Activated T-cell treated with anti-CD3 and anti-CD28 coated beads, Interleukin-2, amount 50 U/mL, for 48 hours (primary cell): Measurements from ENCODE around the gene VWF.

Source experiments
- DNase-seq, 2 experiments: peaks; one replicate each; pipeline ENCODE4 v3.0.0-alpha.2; 2020

VWF gene

GRCh38 chr12:6099316-6099715 lies 25.2 kb downstream of the VWF start:
- no peak for DNase-seq

DNA sequence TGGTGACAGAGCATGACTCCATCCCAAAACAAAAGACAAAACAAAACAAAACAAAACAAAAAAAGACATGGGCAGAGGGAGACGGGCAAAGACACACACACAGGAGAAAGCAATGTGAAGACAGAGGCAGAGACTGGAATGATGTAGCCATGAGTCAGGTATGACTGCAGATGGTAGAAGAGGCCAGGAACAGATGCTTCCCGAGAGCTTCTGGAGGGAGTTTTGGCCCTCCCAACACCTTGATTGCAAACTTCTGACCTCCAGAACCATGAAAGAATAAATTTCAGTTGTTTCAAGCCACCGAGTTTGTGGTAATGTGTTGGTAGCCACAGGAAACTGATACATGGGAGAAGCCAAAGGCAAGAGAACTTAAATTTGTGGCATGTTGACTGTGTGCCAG lies 27.1 kb downstream of the VWF start:
- no peak for DNase-seq

GRCh38 chr12:6096527-6096926 lies 27.9 kb downstream of the VWF start:
- no peak for DNase-seq

- DNase-seq: no peak
These were observed 29.2 kb downstream of the VWF start for GRCh38 chr12:6095269-6095668.

- DNase-seq: no peak
These were observed 30.7 kb downstream of the VWF start for GRCh38 chr12:6093764-6094163.

GRCh38 chr12:6092784-6093722 lies 31.4 kb downstream of the VWF start:
- no peak for DNase-seq

DNA sequence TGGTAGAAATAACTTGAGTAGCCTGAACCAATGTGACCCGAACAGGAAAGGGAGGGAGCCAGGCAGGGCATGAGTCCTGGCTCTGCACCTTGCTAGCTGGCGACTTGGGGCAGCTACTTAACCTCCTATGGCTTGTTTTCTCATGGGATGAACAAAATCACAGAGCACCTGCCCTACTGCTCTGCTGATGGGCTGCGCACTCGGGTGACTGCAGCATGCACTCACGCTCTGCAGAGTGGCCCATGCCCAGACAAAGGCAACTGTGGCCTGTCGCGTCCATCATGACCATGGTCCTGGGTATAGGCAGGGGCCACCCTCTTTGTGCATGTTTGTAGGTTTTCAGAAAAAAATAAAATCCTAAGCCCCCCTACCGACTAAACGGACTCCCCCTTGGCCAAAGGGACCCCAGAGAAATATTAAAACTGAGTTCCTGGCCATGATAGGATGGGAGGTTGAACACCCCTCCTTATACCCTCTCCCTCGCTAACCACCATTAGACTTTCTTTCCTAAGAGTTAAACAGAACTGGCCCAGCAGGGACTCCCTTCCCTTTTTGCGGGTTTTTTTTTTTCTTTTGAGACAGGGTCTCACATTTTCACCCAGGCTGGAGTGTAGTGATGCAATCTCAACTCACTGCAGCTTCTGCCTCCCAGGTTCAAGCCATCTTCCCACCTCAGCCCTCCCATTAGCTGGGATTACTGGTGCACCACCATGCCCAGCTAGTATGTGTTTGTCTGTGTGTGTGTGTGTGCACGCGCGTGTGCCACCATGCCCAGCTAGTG lies 32.5 kb downstream of the VWF start:
- DNase-seq: no peak

- DNase-seq: no peak
These were observed 33.7 kb downstream of the VWF start for GRCh38 chr12:6090803-6091202.

GRCh38 chr12:6088921-6089747 lies 35.3 kb downstream of the VWF start:
- no peak for DNase-seq

DNA sequence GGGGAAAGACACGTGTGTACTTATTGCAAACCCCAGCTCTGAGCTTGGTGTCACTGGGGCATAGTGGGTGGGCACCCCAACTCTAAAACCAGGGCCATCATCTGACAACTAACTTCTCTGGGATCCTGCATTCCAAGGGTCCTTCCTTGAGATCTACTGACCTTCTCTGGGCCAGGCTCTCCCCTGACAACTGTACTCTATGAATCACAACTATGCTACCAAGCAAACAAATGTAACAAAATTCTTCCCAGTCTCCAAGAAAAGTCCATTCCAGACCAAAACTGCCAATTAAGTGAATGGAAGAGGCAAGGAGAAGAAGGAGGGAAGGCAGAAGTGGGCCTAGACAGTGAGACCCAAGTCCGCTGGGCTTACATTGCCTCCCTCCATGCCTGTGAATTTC lies 38.2 kb downstream of the VWF start:
- DNase-seq: no peak

GRCh38 chr12:6085841-6086240 lies 38.6 kb downstream of the VWF start:
- DNase-seq: no peak

- no peak for DNase-seq
These were observed 39.5 kb downstream of the VWF start for GRCh38 chr12:6084969-6085450.

DNA sequence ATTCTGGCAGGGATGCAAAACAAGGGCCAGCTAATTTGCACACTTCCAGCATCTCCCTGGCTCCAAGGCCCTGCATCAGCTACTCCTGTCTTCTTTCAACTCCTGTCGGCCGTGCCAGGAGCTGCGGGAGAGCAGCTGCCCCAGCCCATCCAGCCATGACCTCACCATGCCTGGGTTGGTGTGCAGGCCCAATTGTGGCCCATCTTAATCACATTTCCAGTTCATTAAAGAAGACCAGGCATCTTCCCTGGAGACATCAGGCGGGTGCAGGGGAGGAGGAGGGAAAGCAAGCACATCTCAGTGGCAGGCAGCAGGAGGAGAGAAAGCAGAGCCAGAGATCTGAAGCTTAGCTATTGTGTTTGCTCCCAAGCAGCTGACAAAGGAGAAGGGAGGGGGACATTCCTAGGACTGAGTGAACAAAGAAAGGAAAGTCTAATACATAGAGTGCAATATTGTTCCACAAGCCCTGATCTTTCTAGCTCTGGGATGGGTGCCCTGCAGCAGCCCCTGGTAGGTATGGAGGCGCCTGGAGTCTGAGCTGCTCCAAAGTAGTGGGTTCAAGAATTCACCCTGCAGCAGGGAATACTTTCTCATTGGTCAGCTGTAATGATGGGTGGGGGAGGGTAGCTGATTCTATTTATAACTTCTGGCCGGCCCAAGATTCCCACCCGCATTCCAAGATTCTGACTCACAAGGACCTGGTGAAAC lies 40.1 kb downstream of the VWF start:
- no peak for DNase-seq

- no peak for DNase-seq
These were observed 40.9 kb downstream of the VWF start for GRCh38 chr12:6083601-6084000.

GRCh38 chr12:6082613-6083012 lies 41.9 kb downstream of the VWF start:
- DNase-seq: no peak

DNA sequence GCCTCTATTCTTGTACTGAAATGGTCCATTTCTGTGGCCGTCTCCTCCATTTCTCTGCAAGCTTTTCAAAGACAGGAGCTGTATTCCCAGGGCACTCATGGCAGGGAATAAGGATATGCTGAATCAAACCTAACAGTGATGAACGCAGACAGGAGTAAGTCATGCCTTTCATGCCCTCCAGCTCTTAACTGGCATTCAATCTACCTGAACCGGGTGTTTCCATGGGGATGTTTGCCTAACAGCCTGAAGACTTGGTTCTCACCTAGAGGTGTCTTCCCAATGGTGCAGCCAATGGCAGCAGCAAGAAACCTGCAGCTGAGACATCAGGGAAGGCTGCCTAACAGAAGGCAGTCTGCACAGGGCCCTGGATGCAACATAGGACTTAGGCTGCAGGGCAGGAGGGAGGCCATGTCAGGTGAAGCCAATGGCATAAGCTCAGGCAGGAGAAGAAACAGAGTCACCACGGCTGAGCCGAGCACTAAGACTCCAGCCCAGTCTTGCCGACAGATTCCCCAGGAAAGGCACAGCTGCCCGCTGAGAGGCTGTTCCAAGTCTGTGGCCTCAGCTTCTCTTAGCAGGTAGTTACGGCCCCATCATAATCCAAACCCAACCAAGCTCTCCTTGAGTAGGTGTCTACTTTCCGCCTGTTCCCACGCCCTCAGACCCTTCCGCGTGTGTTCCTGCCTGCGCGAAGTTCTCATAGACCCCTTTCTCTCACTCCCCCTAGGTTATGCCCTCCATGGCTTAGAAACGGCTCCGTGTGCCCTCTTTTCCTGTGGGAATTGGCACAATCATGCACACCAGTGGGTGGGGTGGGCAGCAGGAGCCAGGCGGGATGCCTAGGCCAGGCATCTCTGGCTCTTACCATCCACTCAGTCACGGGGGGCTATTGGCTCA lies 44.1 kb downstream of the VWF start:
- DNase-seq: no peak

DNA sequence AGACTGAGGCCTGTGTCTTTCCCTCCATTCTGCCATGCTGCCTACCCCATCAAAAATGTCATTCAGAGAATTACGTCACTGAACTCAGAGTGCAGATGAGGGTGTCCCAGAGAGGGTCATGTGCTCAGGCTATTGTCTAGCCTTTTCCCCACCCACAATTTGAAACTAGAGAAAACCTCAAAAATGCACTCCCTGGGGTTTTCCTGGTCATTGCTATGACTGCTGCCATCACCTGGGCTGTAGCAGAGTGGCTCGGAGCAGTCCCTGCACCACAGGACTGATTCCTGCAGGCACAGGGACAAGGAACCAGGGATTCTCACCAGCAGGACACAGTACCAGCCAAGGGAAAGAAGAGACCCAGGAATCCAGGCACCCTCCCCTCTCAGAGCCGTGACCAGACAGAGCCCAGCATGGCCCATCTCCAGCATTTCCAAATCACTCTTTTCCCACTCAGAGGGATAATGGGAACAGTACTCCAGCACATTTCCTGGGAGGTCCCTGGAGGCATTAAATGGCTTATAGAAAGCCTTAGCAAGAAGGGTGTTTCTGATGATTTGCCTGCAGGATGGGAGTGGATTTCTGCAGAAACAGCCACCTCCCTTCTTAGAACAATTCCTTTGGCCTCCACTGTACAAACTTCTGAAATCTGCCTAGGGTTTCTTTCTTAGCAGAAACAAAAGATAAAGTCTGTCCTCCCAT lies 45.9 kb downstream of the VWF start:
- DNase-seq: no peak

GRCh38 chr12:6077692-6078083 lies 46.8 kb downstream of the VWF start:
- no peak for DNase-seq

GRCh38 chr12:6076776-6077691 lies 47.4 kb downstream of the VWF start:
- DNase-seq: no peak

- DNase-seq: no peak
These were observed 48.1 kb downstream of the VWF start for GRCh38 chr12:6076346-6076745.
